H9 (cell line): ENCODE results near the gene RUNX1. TPM values are rescaled to one million over a fixed set of nuclear protein-coding genes. Genes with fewer than 3 reads are reported as not detected.

Experiments used
- DNase-seq: peaks from one replicate; pipeline ENCODE4 v3.0.0-alpha.2; 2017
- H2AFZ ChIP-seq: one replicate; pipeline ENCODE4 v1.6.1; 2013; ENCODE audit warnings: mild to moderate bottlenecking, low read length, control low read depth, moderate library complexity
- H2AK5ac ChIP-seq: 2 replicates; pipeline ENCODE4 v1.6.1; 2013; ENCODE audit warnings: low read length, control low read depth, mixed read lengths; ENCODE audit not compliant: insufficient read length
- H2BK120ac ChIP-seq: one replicate; pipeline ENCODE4 v1.6.1; 2013; ENCODE audit warnings: low read depth, mild to moderate bottlenecking, low read length, control low read depth, inconsistent platforms; ENCODE audit not compliant: poor library complexity, severe bottlenecking
- H2BK12ac ChIP-seq: 2 replicates; pipeline ENCODE4 v1.6.1; 2013; ENCODE audit warnings: low read length, control low read depth, mixed read lengths, low read depth; ENCODE audit not compliant: insufficient read length
- H2BK15ac ChIP-seq: 2 replicates; pipeline ENCODE4 v1.6.1; 2013; ENCODE audit warnings: low read depth, low read length, control low read depth
- H2BK20ac ChIP-seq: one replicate; pipeline ENCODE4 v1.6.1; 2013; ENCODE audit warnings: low read depth, mild to moderate bottlenecking, low read length, control low read depth, inconsistent platforms; ENCODE audit not compliant: poor library complexity, severe bottlenecking
- H2BK5ac ChIP-seq: 2 replicates; pipeline ENCODE4 v1.6.1; 2013; ENCODE audit warnings: low read length, control low read depth, mixed read lengths; ENCODE audit not compliant: insufficient read length
- H3K14ac ChIP-seq: 2 replicates; pipeline ENCODE4 v1.6.1; 2013; ENCODE audit warnings: low read length, control low read depth; ENCODE audit not compliant: insufficient read depth
- H3K18ac ChIP-seq: 2 replicates; pipeline ENCODE4 v1.6.1; 2013; ENCODE audit warnings: low read depth, mild to moderate bottlenecking, mixed read lengths, low read length, control low read depth; ENCODE audit not compliant: insufficient read length
- H3K23ac ChIP-seq: 2 replicates; pipeline ENCODE4 v1.6.1; 2013; ENCODE audit warnings: low read length, control low read depth, mixed read lengths, low read depth; ENCODE audit not compliant: insufficient read length
- H3K23me2 ChIP-seq: 2 replicates; pipeline ENCODE4 v1.6.1; 2013; ENCODE audit warnings: low read depth, mild to moderate bottlenecking, mixed read lengths, low read length, control low read depth; ENCODE audit not compliant: insufficient read length, poor library complexity, severe bottlenecking
- H3K27ac ChIP-seq: 2 replicates; pipeline ENCODE4 v1.5.1; 2013; ENCODE audit warnings: low read length, control low read depth, mixed read lengths, low read depth; ENCODE audit not compliant: insufficient read length
- H3K27me3 ChIP-seq: 2 replicates; pipeline ENCODE4 v1.6.1; 2013; ENCODE audit warnings: low read length, control low read depth, inconsistent platforms; ENCODE audit not compliant: insufficient read depth
- H3K4ac ChIP-seq: 2 replicates; pipeline ENCODE4 v1.6.1; 2013; ENCODE audit warnings: low read depth, mild to moderate bottlenecking, control low read depth, inconsistent platforms, low read length, moderate library complexity
- H3K4me1 ChIP-seq: 2 replicates; pipeline ENCODE4 v1.6.1; 2013; ENCODE audit warnings: low read length, control low read depth, inconsistent platforms; ENCODE audit not compliant: insufficient read depth
- H3K4me2 ChIP-seq: 2 replicates; pipeline ENCODE4 v1.6.1; 2013; ENCODE audit warnings: low read length, control low read depth, mixed read lengths; ENCODE audit not compliant: insufficient read length, insufficient read depth
- H3K56ac ChIP-seq: 2 replicates; pipeline ENCODE4 v1.6.1; 2013; ENCODE audit warnings: low read depth, mild to moderate bottlenecking, mixed read lengths, low read length, control low read depth; ENCODE audit not compliant: insufficient read length
- H3K79me1 ChIP-seq: 2 replicates; pipeline ENCODE4 v1.6.1; 2013; ENCODE audit warnings: low read depth, mild to moderate bottlenecking, moderate library complexity, low read length, control low read depth, inconsistent platforms; ENCODE audit not compliant: insufficient read depth, poor library complexity, severe bottlenecking
- H3K79me2 ChIP-seq: 2 replicates; pipeline ENCODE4 v1.6.1; 2013; ENCODE audit warnings: low read length, control low read depth, inconsistent platforms; ENCODE audit not compliant: insufficient read depth
- H3K9ac ChIP-seq: 2 replicates; pipeline ENCODE4 v1.6.1; 2013; ENCODE audit warnings: low read length, control low read depth, mixed read lengths; ENCODE audit not compliant: insufficient read length; ENCODE audit errors: extremely low read depth
- H3K9me3 ChIP-seq: one replicate; pipeline ENCODE4 v1.6.1; 2013; ENCODE audit warnings: low read depth, low read length, inconsistent platforms; ENCODE audit not compliant: control insufficient read depth
- H3T11ph ChIP-seq: one replicate; pipeline ENCODE4 v1.6.1; 2013; ENCODE audit warnings: mild to moderate bottlenecking, low read length, control low read depth, inconsistent platforms
- H4K20me1 ChIP-seq: one replicate; pipeline ENCODE4 v1.6.1; 2013; ENCODE audit not compliant: control insufficient read depth, insufficient read length, insufficient read depth
- H4K5ac ChIP-seq: 2 replicates; pipeline ENCODE4 v1.6.1; 2013; ENCODE audit warnings: low read depth, mild to moderate bottlenecking, mixed read lengths, low read length, control low read depth; ENCODE audit not compliant: insufficient read length
- H4K8ac ChIP-seq: replicated peaks from 2 replicates; pipeline ENCODE4 v1.6.1; 2013; ENCODE audit warnings: low read length, control low read depth, mixed read lengths, low read depth; ENCODE audit not compliant: insufficient read length
- H4K91ac ChIP-seq: 2 replicates; pipeline ENCODE4 v1.6.1; 2013; ENCODE audit warnings: low read depth, mild to moderate bottlenecking, moderate library complexity, mixed read lengths, low read length, control low read depth; ENCODE audit not compliant: insufficient read length
- H3K27ac Mint-ChIP-seq, 3 experiments: 2 replicates in 2 of 3; 3 replicates in 1 of 3; pipeline ENCODE4 v1.8.0; 2020 to 2021; ENCODE audit warnings: mixed read lengths in 3 of 3, mild to moderate bottlenecking in 1 of 3, moderate library complexity in 1 of 3
- H3K27me3 Mint-ChIP-seq: 2 replicates; pipeline ENCODE4 v1.8.0; 2021; ENCODE audit warnings: low read depth, mild to moderate bottlenecking, moderate library complexity, mixed read lengths
- H3K36me3 Mint-ChIP-seq, 3 experiments: 2 replicates in 2 of 3; 3 replicates in 1 of 3; pipeline ENCODE4 v1.8.0; 2020 to 2021; ENCODE audit warnings: low read depth in 3 of 3, mixed read lengths in 3 of 3; ENCODE audit not compliant: insufficient read depth in 1 of 3
- H3K4me1 Mint-ChIP-seq, 2 experiments: 2 replicates each; pipeline ENCODE4 v1.8.0; 2020; ENCODE audit warnings: mixed read lengths in 2 of 2
- H3K4me3 Mint-ChIP-seq, 2 experiments: 2 replicates in 1 of 2; 3 replicates in 1 of 2; pipeline ENCODE4 v1.8.0; 2020 to 2021; ENCODE audit warnings: mild to moderate bottlenecking in 2 of 2, mixed read lengths in 2 of 2, moderate library complexity in 1 of 2
- H3K9me3 Mint-ChIP-seq, 2 experiments: 2 replicates in 1 of 2; 3 replicates in 1 of 2; pipeline ENCODE4 v1.8.0; 2020; ENCODE audit warnings: mild to moderate bottlenecking in 2 of 2, mixed read lengths in 2 of 2, moderate library complexity in 1 of 2
- total RNA-seq: library from RNA; stranded (reverse); gene quantifications from 2 replicates; pipeline ENCODE4 v1.2.1, GENCODE V29; 2021
- TF ChIP-seq, protein P1 (sequence below): fragments of 200-600 bp; sonication (generic); conservative IDR thresholded peaks from 3 replicates; pipeline ENCODE4 v1.8.0; 2021; ENCODE audit warnings: antibody characterized with exemption, mild to moderate bottlenecking

The RUNX1 gene
- total RNA-seq, 1 experiment from 2014 or later: 0.72 TPM

DNA sequence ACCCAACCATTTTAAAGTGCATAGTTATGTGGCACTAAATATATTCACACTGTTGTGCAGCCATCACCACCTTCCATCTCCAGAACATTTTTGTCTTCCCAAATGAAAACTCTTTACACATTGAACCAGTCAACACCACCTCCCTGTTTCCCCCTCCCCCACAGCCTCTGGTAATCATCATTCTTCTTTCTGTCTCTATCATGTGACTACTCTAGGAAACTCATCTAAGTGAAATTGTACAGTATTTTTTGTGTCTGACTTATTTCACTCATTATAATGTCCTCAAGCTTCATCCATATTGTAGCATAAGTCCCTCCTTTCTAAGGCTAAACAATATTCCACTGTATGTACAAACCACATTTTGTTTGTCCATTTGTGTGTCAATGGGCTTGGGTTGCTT lies 128.0 kb downstream of the RUNX1 start:
- TF ChIP-seq, protein P1, sequence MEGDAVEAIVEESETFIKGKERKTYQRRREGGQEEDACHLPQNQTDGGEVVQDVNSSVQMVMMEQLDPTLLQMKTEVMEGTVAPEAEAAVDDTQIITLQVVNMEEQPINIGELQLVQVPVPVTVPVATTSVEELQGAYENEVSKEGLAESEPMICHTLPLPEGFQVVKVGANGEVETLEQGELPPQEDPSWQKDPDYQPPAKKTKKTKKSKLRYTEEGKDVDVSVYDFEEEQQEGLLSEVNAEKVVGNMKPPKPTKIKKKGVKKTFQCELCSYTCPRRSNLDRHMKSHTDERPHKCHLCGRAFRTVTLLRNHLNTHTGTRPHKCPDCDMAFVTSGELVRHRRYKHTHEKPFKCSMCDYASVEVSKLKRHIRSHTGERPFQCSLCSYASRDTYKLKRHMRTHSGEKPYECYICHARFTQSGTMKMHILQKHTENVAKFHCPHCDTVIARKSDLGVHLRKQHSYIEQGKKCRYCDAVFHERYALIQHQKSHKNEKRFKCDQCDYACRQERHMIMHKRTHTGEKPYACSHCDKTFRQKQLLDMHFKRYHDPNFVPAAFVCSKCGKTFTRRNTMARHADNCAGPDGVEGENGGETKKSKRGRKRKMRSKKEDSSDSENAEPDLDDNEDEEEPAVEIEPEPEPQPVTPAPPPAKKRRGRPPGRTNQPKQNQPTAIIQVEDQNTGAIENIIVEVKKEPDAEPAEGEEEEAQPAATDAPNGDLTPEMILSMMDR: no peak
- Mint-ChIP-seq H3K9me3 (no peaks in the 10 kb centered on the region), H3K27ac (no peak overlapping the region), H3K27me3 (peaks cover 5% of the 10 kb centered on the region), H3K36me3 (no peaks in the 10 kb centered on the region), H3K4me1 (no peaks in the 10 kb centered on the region), H3K4me3 (no peak overlapping the region)
- H3K9me3 ChIP-seq: no peaks in the 10 kb centered on the region
- H3K79me1 ChIP-seq: no peaks in the 10 kb centered on the region
- no peak overlapping the region for H3K14ac ChIP-seq
- H3K23ac ChIP-seq: no peak overlapping the region
- H4K91ac ChIP-seq: no peak overlapping the region
- no peak overlapping the region for H3K27ac ChIP-seq
- H4K5ac ChIP-seq: no peak overlapping the region
- H4K20me1 ChIP-seq: no peaks in the 10 kb centered on the region
- H4K8ac ChIP-seq: no peak overlapping the region
- H2BK12ac ChIP-seq: no peak overlapping the region
- H2AFZ ChIP-seq: no peak overlapping the region
- no peaks in the 10 kb centered on the region for H3K4me1 ChIP-seq
- no peak overlapping the region for H3K9ac ChIP-seq
- no peak overlapping the region for H3T11ph ChIP-seq
- no peaks in the 10 kb centered on the region for H3K23me2 ChIP-seq
- H2BK5ac ChIP-seq: no peak overlapping the region
- no peak overlapping the region for H3K4me2 ChIP-seq
- H3K27me3 ChIP-seq: no peaks in the 10 kb centered on the region; the same call in 1 of the 2 replicates
- H2BK120ac ChIP-seq: no peak overlapping the region
- H2BK20ac ChIP-seq: no peak overlapping the region
- H2AK5ac ChIP-seq: no peak overlapping the region
- H2BK15ac ChIP-seq: no peak overlapping the region
- no peaks in the 10 kb centered on the region for H3K79me2 ChIP-seq
- no peak overlapping the region for H3K18ac ChIP-seq
- no peak overlapping the region for H3K56ac ChIP-seq
- no peak for DNase-seq
- no peak overlapping the region for H3K4ac ChIP-seq
